HK-2 (cell line): ENCODE data around the gene TBC1D5.
"Not testable (repeated sequence)": the region's sequence is repeated elsewhere in the genome, so short reads cannot be mapped to it uniquely, and the experiment has no call there.

Experiments used
- DNase-seq: peaks from one replicate; pipeline ENCODE4 v3.0.0-alpha.2; 2018; ENCODE audit not compliant: unreplicated experiment

TBC1D5 gene

GRCh38 chr3:17138246-17139039 lies 604.0 kb downstream of the TBC1D5 start:
- DNase-seq: no peak

DNA sequence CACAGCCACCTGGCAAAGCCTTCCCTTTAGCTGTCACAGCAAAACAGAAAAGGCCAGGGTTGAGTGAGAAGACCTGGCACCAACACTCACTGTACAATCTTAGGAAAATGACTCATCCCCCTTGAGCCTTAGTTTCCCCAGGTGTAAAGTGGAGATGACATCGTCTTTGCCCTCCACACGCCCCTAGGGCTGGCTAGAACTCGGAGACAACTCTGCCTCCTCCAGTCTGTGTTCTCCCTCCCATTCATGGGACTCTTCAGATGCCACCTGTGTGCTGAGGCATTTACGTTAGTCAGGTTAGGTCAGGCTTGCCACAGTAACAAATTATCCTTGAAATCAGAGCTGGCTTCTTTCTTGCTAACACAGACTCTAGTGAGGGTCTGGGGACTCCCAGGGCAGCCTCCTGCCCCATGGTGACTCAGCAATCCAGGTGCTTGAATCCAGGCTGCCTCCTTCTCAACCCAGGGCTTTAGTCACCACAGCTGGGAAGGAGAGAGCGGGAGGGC lies 605.1 kb downstream of the TBC1D5 start:
- no peak for DNase-seq

GRCh38 chr3:17136136-17136721 lies 606.2 kb downstream of the TBC1D5 start:
- no peak for DNase-seq

- no peak for DNase-seq
Measured at GRCh38 chr3:17135696-17136095, 606.7 kb downstream of the TBC1D5 start.

DNA sequence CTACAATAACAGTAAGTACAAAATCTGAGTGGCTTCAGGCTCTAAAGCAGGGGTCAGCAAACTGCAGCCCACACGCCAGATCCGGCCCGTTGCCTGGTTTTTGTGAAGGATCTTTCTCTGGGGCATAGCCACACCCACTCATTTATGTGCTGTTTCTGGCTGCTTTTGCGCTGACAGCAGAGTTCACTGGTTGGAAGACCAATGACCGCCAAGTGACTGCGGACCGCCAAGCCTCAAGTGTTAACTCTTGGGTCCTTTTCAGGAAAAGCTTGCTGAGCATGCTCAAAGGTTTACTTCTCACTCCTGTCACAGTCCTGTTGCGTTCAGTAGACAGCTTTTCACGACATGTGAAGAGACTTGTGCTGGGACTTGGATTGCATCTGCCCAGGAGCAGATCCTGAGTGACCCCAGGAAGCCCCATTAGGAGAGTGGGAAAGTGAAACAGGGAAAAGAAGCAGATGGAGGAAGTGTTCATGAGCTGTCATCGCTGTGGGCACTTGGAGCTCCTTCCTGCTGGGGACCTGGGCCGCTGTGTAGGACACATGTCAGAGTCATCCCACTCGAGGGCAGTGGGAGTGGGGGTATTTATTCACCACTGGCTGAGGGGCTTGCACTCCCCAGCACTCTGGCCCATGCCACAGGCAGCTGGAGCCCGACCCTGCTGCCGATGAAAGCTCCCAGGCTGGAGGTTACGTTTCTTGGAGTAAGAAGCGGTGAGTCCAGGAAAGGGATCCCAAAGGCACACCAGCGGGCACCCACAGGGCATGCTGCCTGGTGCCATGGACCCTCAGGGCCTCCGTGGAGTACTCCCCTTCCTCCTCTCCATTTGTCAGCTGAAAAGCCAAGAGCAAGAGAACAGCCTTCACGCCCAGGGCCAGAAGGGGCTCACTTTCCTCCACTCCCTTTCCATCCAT lies 608.5 kb downstream of the TBC1D5 start:
- DNase-seq: no peak

DNA sequence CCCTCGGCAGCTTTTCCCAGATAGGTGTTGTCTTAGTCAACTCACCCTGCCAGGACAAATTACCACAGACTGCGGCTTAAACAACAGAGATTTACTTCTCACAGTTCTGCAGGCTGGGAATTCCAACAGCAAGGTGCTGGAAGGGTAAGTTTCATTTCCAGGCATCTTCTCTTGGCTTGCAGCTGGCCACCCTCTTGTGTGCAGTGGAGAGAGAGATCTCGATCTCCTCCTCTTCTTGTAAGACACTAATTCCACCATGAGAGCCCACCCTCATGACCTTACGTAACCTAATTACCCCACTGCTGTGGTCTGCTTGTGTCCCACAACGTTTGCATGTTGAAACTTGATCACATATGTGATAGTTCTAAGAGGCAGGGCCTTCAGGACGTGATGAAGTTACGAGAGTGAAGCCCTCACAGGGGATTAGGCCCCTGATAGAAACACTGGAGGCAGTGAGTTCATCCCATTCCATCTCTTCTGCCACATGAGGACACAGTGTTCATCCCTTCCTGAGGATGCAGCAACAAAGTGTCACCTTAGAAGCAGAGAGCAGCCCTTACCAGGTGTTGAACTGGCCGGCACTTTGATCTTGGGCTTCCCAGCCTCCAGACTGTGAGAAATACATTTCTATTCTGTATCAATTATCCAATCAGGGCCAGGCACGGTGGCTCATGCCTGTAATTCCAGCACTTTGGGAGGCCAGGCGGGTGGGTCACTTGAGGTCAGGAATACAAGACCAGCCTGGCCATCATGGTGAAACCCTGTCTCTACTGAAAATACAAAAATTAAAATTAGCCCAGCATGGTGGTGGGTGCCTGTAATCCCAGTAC lies 609.9 kb downstream of the TBC1D5 start:
- DNase-seq: no peak

DNA sequence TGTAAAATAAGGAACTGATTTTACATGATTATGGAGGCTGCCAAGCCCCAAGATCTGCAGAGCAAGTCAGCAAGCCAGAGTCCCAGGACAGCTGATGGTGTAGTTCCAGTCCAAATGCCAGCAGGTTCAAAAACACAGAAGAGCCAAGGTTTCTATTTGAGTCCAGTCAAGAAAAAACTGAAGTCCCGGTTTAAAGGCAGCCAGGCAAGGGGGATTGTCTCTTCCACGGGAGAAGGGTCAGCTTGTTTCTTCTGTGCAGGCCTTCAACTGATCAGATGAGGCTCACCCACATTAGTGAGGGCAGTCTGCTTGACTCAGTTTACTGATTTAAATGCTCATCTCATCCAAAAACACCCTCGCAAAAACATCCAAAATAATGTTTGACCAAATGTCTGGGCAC lies 611.5 kb downstream of the TBC1D5 start:
- no peak for DNase-seq

DNA sequence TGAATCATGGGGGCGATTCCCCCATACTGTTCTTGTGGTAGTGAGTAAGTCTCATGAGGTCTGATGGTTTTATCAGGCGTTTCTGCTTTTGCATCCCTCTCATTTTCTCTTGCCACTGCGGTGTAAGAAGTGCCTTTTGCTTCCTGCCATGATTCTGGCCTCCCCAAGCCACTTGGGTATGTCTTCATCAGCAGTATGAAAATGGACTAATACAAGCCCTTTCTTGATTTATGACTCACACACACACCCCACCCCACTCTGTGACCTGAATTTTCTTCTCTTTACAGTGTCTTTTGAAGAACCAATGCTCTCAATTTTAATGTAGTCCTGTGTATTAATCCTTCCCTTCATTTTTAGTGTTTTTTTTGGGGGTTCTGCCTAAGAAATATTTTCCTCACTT lies 612.9 kb downstream of the TBC1D5 start:
- DNase-seq: no peak

DNA sequence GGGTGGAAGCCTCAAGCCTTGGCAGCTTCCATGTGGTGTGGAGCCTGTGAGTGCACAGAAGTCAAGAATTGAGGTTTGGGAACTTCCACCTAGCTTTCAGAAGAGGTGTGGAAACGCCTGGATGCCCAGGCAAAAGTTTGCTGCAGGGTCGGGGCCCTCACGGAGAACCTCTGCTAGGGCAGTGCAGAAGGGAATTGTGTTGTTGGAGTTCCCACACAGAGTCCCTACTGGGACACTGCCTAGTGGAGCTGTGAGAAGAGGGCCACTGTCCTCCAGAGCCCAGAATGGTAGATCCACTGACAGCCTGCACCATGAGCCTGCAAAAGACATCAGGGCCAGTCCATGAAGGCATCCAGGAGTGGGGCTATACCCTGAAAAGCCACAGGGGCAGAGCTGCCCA lies 613.8 kb downstream of the TBC1D5 start:
- DNase-seq: not testable (repeated sequence)

DNA sequence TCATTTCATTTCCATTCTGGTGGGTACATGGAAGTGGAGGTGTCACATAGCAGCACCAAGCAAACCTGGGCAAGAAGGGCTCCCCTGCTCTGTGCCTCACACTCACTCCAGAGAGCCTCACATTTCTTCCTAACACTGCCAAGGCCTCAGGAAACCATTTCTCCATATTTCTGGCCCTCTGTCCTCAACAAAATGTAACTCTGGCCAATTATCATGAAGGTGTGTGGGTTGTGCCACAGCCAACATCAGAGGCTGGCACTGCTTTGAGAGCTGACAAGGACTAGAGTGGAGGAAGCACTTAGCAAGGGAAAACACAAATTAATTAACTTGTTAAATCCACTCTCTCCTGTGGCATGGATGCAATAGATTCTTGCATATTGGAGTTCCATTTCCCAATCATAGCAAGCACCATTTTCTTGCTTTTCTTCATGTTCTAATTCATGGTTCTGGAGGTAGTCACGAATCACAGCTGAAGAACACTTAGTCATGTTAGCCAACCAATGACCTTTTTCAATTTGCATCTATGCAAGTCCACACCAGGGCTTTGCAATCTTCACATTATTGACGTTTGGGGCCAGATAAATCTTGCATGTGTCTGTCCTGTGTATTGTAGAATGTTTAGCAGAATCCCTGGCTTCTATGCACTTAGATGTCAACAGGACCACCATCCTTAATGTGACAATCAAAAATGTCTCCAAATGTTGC lies 616.5 kb downstream of the TBC1D5 start:
- no peak for DNase-seq

GRCh38 chr3:17122758-17123157 lies 619.7 kb downstream of the TBC1D5 start:
- no peak for DNase-seq

GRCh38 chr3:17121336-17121735 lies 621.1 kb downstream of the TBC1D5 start:
- DNase-seq: no peak

- DNase-seq: no peak
Measured at GRCh38 chr3:17120115-17120514, 622.3 kb downstream of the TBC1D5 start.

GRCh38 chr3:17119201-17120072 lies 623.0 kb downstream of the TBC1D5 start:
- DNase-seq: no peak

- DNase-seq: no peak
Measured at GRCh38 chr3:17118771-17119170, 623.7 kb downstream of the TBC1D5 start.

GRCh38 chr3:17116007-17116600 lies 626.3 kb downstream of the TBC1D5 start:
- no peak for DNase-seq

- DNase-seq: no peak
Measured at GRCh38 chr3:17115186-17115585, 627.2 kb downstream of the TBC1D5 start.

DNA sequence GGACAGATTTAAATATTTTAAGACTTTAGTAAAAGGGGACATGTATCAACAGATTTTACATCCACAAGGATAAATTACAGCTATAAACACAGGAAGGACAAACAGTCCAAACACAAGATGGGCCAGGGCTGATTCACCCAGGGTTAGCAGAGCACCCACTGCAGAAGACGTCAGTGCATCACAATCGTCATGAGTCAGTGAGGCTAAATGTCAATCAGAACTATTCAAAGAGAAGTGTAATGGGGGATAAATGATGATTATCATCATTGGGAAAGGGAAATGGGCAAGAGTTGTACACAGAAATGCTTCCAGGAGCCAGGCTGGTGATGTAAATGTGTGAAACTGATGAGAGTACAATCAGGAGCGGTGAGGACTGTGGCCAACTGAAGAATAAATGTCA lies 630.8 kb downstream of the TBC1D5 start:
- DNase-seq: no peak

DNA sequence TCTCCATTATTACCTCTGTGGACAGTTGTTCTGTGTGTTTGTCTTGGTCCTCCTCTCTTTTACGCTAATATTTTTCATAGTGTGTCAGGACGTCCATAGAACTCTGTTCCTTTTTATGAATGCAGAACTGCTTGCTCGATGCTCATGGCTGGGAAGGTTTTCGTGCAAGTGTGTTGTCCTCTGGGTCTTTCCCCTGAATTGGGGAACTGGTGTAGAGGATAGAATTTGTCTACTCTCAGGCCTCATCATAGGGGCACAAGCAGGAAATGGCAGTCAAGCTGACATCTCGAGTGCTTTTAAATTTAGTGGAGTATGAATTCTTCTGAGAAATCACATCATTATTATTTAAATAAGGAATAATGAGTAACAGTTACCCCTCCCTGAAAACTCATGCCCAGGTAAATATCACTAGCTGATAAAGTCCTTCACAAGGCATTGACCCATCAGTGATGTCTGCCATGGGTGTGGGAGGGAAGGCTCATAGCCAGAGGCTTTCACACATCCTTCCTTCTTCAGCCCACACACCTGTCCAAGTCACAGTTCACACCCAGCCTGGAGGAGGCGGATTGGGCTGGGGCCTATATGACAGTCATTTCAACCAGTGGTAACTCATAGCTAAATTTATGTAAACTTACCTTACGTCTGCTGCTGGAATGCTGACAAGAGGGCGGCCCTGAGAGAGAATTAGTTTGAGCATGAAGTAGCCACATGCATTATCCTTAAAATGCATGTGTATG lies 631.6 kb downstream of the TBC1D5 start:
- no peak for DNase-seq
